GF-D8 (cell line): ENCODE measurements around the gene ADTRP.
"Not testable (repeated sequence)": the region's sequence is repeated elsewhere in the genome, so short reads cannot be mapped to it uniquely, and the experiment has no call there.

Experiments used
- DNase-seq: peaks from one replicate; lab custom pipeline; 2025; lab: John Stamatoyannopoulos, UW

The ADTRP gene

DNA sequence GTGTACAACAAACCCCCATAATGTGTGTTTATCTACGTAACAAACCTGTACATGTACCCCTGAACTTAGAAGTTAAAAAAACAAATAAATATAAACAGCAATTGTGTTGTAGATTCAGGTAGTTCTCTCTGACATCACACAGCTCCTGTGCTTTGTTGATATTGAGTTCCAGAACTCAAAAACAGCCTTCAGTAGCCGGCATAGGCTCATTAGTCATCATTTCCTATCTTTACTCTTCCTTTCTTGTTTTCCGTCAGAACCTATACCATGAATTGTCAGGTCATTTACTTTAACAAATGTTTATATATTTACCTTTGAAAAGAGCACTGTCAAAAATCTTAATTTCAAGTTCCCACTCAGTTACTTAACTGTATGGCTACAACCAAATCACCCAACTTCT is 88.8 kb downstream of the ADTRP start:
- DNase-seq = no peak

DNA sequence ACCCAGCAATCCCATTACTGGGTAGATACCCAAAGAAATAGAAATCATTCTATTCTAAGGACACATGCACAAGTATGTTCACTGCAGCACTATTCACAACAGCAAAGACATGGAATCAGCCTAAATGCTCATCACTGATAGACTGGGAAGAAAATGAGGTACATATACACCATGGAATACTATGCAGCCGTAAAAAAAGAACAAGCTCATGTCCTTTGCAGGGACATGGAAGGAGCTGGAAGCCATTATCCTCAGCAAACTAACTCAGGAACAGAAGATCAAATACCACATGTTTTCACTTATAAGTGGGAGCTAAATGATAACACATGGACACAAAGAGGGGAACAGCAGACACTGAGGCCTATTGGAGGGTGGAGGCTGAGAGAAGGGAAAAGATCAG is 89.2 kb downstream of the ADTRP start:
- not testable (repeated sequence) for DNase-seq

DNA sequence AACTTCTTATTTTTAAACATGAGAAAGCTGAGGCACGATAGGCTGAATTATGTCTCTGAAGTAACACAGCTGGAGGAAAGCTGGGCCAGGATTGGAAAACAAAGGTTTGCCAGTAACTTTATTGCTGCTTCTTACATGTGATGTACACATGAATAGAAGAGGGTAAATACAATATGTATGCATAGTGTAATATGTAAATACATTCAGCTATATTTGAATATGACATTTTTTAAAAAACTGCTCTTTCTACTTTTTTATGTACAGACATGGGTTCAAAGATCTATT is 90.2 kb downstream of the ADTRP start:
- DNase-seq = no peak

GRCh38 chr6:11685481-11686093 is 93.0 kb downstream of the ADTRP start:
- DNase-seq = no peak

GRCh38 chr6:11684901-11685480 is 93.6 kb downstream of the ADTRP start:
- no peak for DNase-seq

DNA sequence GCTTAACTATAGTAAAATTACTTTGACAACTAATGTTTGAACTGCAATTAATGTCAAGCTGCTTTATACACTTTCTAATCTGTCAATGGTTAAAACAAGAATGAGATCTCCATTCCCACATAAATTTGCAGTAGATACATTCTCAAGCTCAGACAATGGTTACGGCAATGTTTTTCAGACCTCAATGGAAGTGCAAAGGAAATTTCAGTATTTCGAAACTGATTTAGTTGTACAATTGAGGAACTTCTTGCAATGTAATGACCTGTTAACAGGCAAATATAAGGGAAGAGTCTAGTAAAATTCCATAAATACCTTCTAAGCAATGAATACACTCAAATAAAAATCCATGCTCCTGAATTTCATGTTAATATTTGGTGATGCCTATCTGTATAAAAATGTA is 94.7 kb downstream of the ADTRP start:
- DNase-seq = no peak

- no peak for DNase-seq
Observed at GRCh38 chr6:11682561-11682975, 96.0 kb downstream of the ADTRP start.

- no peak for DNase-seq
Observed at GRCh38 chr6:11681770-11682169, 96.8 kb downstream of the ADTRP start.

GRCh38 chr6:11681357-11681756 is 97.2 kb downstream of the ADTRP start:
- no peak for DNase-seq

DNA sequence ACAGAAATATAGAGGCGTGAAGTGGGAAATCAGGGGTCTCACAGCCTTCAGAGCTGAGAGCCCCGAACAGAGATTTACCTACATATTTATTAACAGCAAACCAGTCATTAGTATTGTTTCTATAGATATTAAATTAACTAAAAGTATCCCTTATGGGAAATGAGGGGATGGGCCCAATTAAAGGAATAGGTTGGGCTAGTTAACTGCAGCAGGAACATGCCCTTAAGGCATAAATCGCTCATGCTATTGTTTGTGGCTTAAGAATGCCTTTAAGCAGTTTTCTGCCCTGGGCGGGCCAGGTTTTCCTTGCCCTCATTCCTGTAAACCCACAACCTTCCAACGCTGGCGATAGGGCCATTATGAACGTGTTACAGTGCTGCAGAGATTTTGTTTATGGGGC is 98.1 kb downstream of the ADTRP start:
- not testable (repeated sequence) for DNase-seq

DNA sequence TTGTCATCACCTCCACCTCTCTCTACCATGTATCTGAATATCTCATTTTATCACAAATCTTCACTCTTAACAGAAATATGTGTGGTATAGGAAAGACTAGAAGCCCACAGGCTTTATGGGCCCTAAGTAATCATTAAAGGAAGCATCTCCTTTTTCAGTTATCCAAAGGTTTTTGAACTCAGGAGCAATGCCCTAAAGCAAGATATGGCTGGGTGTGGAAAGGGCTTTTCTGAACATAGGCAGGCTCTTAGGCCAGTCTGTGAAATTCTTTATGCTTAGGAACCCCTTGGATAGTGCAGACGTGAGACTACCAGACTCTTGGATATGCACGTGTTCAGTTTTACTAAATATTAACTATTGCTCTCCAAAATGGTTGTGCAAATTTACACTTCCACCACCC is 99.5 kb downstream of the ADTRP start:
- DNase-seq = no peak

DNA sequence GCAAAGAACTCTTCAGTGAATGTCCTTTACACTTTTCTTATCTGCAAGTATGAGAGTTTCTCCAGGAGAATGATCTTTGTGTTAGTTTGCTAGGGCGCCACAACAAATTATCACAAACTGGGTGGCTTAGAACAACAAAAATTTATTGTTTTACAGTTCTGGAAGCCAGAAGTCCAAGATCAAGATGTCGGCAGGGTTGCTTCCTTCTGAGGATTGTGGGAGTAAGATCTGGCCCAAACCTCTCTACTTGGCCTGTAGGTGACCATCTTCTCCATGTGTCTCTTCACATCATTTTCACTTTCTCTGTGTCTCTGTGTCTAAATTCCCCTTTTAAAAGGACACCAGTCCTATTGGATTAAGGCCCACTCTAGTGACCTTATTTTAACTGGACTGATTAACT is 103.0 kb downstream of the ADTRP start:
- DNase-seq = no peak

GRCh38 chr6:11672669-11673068 is 105.9 kb downstream of the ADTRP start:
- DNase-seq = no peak

GRCh38 chr6:11672256-11672655 is 106.3 kb downstream of the ADTRP start:
- DNase-seq = no peak

DNA sequence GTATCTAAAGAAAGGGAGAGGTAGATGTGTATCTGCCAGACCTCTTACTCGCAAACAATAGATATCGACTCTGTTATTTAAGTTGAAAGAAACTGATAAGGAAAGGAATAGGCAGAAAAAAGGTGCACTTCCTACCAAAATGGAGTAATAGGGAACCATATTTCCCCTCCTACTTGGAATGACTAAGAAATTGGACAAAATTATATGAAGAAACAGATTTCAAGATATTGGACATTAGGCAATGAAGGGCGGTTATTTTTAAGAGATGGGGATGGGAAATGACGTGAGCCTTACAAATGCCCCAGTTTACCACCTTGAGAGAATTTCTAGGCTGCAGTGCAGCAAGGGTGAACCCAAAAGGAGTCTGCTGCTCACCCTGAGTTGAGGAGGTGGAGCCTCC is 108.9 kb downstream of the ADTRP start:
- no peak for DNase-seq

DNA sequence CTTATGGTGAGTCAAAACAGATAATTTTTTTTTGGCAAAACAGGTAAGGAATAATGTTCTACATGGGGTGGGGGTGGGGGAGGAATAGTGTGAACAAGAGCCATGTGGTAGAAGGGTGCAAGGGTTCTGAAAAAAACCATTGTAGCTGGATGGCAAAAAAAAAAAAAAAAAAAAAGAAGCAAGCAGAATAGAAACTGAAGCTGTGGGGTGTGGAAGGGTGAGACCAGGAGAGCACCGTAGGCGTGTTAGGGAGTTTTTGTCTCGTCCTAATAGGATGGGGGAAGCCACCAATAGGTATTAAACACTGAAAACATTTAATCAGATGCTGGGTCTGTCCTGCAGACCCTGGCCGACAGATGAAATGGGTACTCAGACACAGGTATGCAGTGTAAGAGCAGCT is 110.1 kb downstream of the ADTRP start:
- no peak for DNase-seq

DNA sequence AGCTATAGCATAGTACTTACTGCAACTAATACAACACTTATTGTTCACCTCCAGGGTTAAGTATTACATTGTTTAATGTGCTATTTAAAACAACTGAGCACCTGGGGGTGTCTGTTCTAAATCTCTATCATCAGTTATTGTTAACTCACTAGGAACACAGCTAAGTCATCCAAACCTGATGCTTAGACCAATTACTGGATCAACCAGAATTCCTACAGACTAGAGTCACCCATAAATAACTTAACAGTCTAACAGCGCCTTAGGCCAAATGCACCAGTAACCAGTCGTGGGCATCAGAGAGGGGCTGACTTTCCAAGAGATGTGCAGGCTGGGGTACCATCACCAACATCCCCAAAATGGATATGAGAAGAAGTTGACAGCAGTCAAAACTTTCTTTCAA is 110.7 kb downstream of the ADTRP start:
- no peak for DNase-seq

DNA sequence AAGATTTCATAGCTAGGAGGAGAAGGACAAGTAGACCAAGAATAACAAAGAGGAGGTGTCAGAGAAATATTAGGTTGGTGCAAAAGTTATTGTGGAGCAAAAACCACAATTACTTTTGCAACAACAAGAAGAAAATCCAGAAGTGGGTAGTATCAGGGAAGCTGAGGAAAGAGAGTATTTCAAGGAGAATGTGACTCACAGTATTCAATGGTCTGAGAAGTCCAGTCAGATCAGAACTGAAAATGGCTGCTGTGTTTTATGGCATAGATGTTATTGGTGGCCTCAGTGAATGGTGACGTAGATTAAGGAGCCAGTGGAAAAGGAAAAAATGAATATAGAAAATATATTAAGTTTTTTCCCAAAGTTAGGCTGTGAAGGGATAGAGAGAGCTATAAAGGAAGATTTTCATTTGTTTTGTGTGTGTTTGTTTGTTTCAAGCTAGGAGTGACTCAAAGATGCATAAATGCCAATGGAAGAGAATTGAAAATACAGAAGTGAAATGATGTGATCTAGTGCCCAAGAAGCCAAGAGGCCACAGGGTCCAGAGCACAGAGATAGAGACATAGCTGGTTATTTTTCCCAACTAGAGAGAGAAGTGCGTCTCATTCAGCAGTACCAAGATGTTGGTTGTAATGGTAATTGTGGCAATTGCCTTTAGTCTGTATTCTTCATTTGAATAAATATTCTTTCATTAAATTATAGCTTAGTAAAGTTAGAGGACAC is 112.8 kb downstream of the ADTRP start:
- DNase-seq = no peak
